ENCODE measurements around the gene A4GNT. TPM values are rescaled to one million over a fixed set of nuclear protein-coding genes. Genes with fewer than 3 reads are reported as not detected.
A peak's percentile ranks its signal among the peaks of the same experiment; 100 is the strongest.

The A4GNT gene
- total RNA-seq, 4 donors from 2014 or later: not detected

GRCh38 chr3:138135833-138136194 lies 3.6 kb upstream of the A4GNT start:
- no peak for TF ChIP-seq POLR2AphosphoS5 (IDR thresholded peaks at IDR 0.05)
- no peak for TF ChIP-seq EP300 (IDR thresholded peaks at IDR 0.05; ENCODE audit: low read depth)
- TF ChIP-seq CTCF (IDR thresholded peaks at IDR 0.05): no peak
- no peak for TF ChIP-seq POLR2A (IDR thresholded peaks at IDR 0.05)
- Histone ChIP-seq H3K4me3 (no peak overlapping the region), H3K4me1 (no peaks in the 10 kb centered on the region), H3K9me3 (no peaks in the 10 kb centered on the region), H3K27ac (no peak overlapping the region), H3K27me3 (no peaks in the 10 kb centered on the region), H3K36me3 (no peaks in the 10 kb centered on the region)
- in situ Hi-C loops (cut with MboI; ENCODE audit: low pct_ligation_motif_present in 1 of 4, low pct_unique_long_range_greater_than_20kb in 1 of 4, low sequenced_read_pairs in 3 of 4) (no loop called here), intact Hi-C loops (cut with DNase I; ENCODE audit: low total_unique reads) (no loop called here)
- no peak for DNase-seq
- 79 to 80% methylated on average over 2 of the region's 2 CpGs for WGBS, 2 donors (ENCODE audit: low coverage in 1 of 2)

- Histone ChIP-seq H3K4me1 (no peaks in the 10 kb centered on the region), H3K9me3 (no peaks in the 10 kb centered on the region), H3K27ac (peak overlapping the region in 1 of 4 donors; percentile 52), H3K36me3 (no peaks in the 10 kb centered on the region), H3K27me3 (no peaks in the 10 kb centered on the region), H3K4me3 (no peak overlapping the region)
- DNase-seq: no peak
- intact Hi-C loops (cut with DNase I; ENCODE audit: low total_unique reads) (no loop called here), in situ Hi-C loops (cut with MboI; ENCODE audit: low pct_ligation_motif_present in 1 of 4, low pct_unique_long_range_greater_than_20kb in 1 of 4, low sequenced_read_pairs in 3 of 4) (no loop called here)
- WGBS, 2 donors (ENCODE audit: low coverage in 1 of 2): 68 to 79% methylated on average over 3 of the region's 3 CpGs
- TF ChIP-seq CTCF (IDR thresholded peaks at IDR 0.05): no peak
- TF ChIP-seq POLR2AphosphoS5 (IDR thresholded peaks at IDR 0.05): no peak
- no peak for TF ChIP-seq EP300 (IDR thresholded peaks at IDR 0.05; ENCODE audit: low read depth)
- no peak for TF ChIP-seq POLR2A (IDR thresholded peaks at IDR 0.05)
Measured at GRCh38 chr3:138135146-138135832, 3.1 kb upstream of the A4GNT start.

GRCh38 chr3:138127636-138128365 lies 4.4 kb downstream of the A4GNT start:
- no peak for DNase-seq
- in situ Hi-C loops (cut with MboI; ENCODE audit: low pct_ligation_motif_present in 1 of 4, low pct_unique_long_range_greater_than_20kb in 1 of 4, low sequenced_read_pairs in 3 of 4) (no loop called here), intact Hi-C loops (cut with DNase I; ENCODE audit: low total_unique reads) (no loop called here)
- Histone ChIP-seq H3K4me1 (peaks cover 0 to 9% (median 2%) of the 10 kb centered on the region in 4 donors), H3K27ac (no peak overlapping the region), H3K36me3 (no peaks in the 10 kb centered on the region), H3K27me3 (no peaks in the 10 kb centered on the region), H3K4me3 (no peak overlapping the region), H3K9me3 (no peaks in the 10 kb centered on the region)
- TF ChIP-seq POLR2AphosphoS5 (IDR thresholded peaks at IDR 0.05): no peak
- no peak for TF ChIP-seq CTCF (IDR thresholded peaks at IDR 0.05)
- no peak for TF ChIP-seq EP300 (IDR thresholded peaks at IDR 0.05; ENCODE audit: low read depth)
- no peak for TF ChIP-seq POLR2A (IDR thresholded peaks at IDR 0.05)
- 69 to 100% methylated on average over 1 of the region's 1 CpG for WGBS, 2 donors (ENCODE audit: low coverage in 1 of 2)

GRCh38 chr3:138125548-138126221 lies 6.5 kb downstream of the A4GNT start:
- Histone ChIP-seq H3K27ac (peak overlapping the region in 1 of 4 donors; percentile 57), H3K27me3 (no peaks in the 10 kb centered on the region), H3K36me3 (no peaks in the 10 kb centered on the region), H3K9me3 (no peaks in the 10 kb centered on the region), H3K4me3 (no peak overlapping the region), H3K4me1 (peaks cover 0 to 9% (median 2%) of the 10 kb centered on the region in 4 donors)
- TF ChIP-seq POLR2AphosphoS5 (IDR thresholded peaks at IDR 0.05) (no peak), POLR2A (IDR thresholded peaks at IDR 0.05) (no peak), CTCF (IDR thresholded peaks at IDR 0.05) (no peak), EP300 (IDR thresholded peaks at IDR 0.05; ENCODE audit: low read depth) (no peak)
- intact Hi-C loops (cut with DNase I; ENCODE audit: low total_unique reads) (no loop called here), in situ Hi-C loops (cut with MboI; ENCODE audit: low pct_ligation_motif_present in 1 of 4, low pct_unique_long_range_greater_than_20kb in 1 of 4, low sequenced_read_pairs in 3 of 4) (no loop called here)
- WGBS, 2 donors (ENCODE audit: low coverage in 1 of 2): 54 to 57% methylated on average over 3 to 5 of the region's 5 CpGs
- DNase-seq: no peak
